ENCODE results near the gene CHN1.

CHN1 gene

DNA sequence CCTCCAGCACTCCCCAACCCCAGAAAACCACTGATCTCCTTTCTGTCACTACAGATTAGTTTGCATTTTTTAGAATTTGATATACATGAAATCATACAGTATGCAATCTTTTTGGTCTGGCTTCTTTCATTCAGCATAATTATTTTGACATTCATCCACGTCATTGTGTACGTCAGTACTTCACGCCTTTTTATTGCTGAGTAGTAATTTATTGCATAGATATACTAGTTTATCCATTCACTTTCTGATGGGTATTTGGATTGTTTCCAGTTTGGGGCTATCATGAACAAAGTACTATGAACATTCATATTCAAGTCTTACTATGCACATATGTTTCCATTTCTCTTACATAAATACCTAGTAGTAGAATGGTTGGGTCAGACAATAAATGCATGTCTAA, 20.1 kb upstream of the CHN1 start:
- H3K27ac ChIP-seq = no peak overlapping the region
- TF ChIP-seq CTCF (IDR thresholded peaks at IDR 0.05) (no peak), ZFX (IDR thresholded peaks at IDR 0.05; ENCODE audit: borderline replicate concordance) (no peak)

DNA sequence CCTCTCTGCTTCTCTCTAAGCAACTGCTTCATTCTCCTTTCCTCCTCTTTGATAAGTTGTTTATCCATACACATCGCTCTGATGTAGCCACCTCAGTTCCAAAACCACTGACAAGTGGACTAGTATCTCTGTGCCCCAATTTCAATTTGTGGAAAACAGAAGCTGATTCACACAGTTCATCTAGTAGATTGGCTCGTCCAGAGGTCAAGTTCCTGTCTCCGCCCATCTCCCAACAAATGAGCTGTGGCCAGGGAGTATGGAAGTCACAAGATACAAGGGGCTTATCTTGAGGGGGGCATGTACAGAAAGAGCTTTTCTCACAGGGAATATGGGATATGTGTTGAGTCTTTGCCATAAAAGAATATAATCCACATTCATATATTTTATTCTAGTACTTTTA, 17.7 kb upstream of the CHN1 start:
- no peak overlapping the region for H3K27ac ChIP-seq
- TF ChIP-seq ZFX (IDR thresholded peaks at IDR 0.05; ENCODE audit: borderline replicate concordance) (no peak), CTCF (IDR thresholded peaks at IDR 0.05) (no peak)

DNA sequence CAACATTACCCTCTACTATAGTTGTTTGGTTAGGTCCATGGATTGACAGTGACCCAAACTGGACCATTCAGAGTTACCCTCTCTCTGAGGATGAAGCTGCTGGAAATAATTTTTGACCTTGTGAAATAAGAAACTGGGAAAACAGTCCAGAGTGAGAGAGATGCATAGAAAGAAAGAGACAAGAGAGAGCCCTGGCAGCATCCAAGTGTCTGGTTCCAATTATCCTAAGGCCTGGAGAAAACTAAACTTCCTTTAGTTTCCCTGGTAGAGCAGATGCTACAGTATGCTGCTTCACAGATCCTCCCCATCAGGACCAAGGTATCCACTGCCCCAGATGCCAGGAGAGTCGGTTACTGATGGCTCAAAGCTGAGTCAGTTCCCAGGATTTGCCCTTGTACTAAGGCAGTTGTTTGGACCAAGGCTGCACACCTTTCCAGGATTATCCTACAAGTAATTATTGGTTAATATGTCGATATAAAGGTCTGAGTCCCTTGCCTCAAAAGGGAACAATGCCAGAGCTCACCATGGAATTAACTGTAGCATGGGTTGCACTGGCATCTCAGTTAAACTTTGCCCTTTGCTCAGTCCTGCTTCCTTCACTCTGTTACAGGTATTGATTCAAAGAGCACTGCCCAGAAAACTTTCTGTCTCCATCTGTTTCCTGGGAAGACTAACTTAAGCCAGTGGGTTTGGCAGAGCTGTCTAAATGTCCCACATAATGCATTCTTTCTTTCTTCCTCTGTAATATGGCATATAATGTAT, 14.6 kb upstream of the CHN1 start:
- H3K27ac ChIP-seq = no peak overlapping the region
- TF ChIP-seq ZFX (IDR thresholded peaks at IDR 0.05; ENCODE audit: borderline replicate concordance) (no peak), CTCF (IDR thresholded peaks at IDR 0.05) (no peak)

DNA sequence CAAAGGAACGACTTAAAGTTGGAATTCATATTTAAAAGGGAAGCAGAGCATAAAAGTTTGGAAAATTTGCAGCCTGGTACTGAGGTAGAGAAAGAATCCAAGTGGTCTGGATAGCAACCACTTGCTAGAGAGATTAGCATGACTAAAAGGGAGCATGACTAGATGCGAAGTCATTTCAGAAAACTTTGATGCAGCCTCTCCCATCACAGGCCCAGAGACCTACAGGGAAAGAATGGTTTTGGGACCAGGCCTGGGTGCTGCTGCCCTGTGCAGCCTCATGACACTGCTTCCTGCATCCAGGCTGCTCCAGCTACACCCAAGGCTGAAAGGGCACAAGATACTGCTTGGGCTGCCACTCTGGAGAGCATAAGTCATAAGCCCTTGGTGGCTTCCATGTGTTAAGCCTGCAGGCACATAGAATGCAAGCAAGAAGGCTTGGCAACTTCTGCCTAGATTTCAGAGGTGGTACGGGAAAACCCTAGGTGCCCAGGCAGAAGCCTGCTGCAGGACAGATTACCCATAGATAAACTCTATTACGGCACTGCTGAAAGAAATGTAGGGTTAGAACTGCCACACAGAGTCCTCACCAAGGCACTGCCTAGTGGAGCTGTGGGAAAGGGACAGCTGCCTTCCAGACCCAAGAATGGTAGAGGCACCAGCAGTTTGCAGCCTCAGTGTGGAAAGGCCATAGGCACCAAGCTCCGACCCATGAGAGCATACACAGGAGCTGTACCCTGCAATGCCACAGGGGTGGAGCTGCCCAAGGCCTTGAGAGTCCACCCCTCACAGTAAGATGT, 12.6 kb upstream of the CHN1 start:
- TF ChIP-seq ZFX (IDR thresholded peaks at IDR 0.05; ENCODE audit: borderline replicate concordance) = no peak
- no peak for TF ChIP-seq CTCF (IDR thresholded peaks at IDR 0.05)
- H3K27ac ChIP-seq = no peak overlapping the region

GRCh38 chr2:175015340-175015739, 10.2 kb upstream of the CHN1 start:
- H3K27ac ChIP-seq = no peak overlapping the region
- no peak for TF ChIP-seq CTCF (IDR thresholded peaks at IDR 0.05)
- TF ChIP-seq ZFX (IDR thresholded peaks at IDR 0.05; ENCODE audit: borderline replicate concordance) = no peak

DNA sequence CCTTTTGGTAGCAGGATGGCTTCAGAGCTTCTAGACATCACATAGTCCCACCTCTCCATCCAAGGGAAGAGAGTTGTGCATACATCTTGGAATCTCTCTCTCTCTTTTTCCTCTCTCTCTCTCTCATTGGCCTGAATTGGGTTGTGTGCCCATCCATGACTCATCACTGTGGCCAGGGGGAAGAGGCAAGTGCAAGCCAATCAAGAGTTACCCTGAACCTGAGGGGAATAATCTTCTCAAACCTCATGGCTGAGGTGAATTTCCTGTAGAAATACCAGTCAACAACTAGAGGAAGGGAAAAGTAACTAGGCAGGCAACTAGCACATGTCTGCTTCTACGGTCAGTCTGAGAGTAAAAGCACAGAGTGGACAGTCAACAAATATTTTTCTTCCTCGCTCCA, 7.3 kb upstream of the CHN1 start:
- TF ChIP-seq CTCF (IDR thresholded peaks at IDR 0.05) = no peak
- no peak for TF ChIP-seq ZFX (IDR thresholded peaks at IDR 0.05; ENCODE audit: borderline replicate concordance)

DNA sequence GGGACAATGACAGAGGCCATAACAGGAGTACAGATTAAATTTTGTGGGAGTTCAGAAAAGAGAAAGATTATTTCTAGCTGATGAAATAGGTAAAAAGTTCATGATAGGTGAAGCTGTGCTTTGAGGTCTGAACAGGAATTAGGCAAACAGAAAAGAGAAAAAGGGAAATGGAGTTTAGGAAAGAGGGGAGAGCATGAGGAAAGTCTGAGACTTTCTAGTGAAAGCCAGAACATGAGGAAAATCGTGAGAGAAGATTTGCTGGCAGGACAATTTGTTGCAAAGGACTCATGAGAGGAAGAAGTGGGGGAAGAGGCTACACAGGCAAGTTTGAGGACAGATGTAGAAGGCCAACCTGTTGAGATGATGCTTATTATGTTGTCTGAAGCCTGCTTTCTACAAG, 6.3 kb upstream of the CHN1 start:
- TF ChIP-seq CTCF (IDR thresholded peaks at IDR 0.05) (no peak), ZFX (IDR thresholded peaks at IDR 0.05; ENCODE audit: borderline replicate concordance) (no peak)
- no peak overlapping the region for H3K27ac ChIP-seq

More for the DNA sequence above, 7.3 kb upstream of the CHN1 start:
- H3K27ac ChIP-seq = no peak overlapping the region

All from 22Rv1 (cell line).